ENCODE measurements around the gene CHMP4A. TPM values are rescaled to one million over a fixed set of nuclear protein-coding genes. Genes with fewer than 3 reads are reported as not detected.
A peak's percentile ranks its signal among the peaks of the same experiment; 100 is the strongest.

CHMP4A gene
- total and polyA plus RNA-seq, 2 of the 13 experiments (the other 11 are each of a cell fraction or from before 2014, with no cell fraction given) = 83.6 to 113 TPM

DNA sequence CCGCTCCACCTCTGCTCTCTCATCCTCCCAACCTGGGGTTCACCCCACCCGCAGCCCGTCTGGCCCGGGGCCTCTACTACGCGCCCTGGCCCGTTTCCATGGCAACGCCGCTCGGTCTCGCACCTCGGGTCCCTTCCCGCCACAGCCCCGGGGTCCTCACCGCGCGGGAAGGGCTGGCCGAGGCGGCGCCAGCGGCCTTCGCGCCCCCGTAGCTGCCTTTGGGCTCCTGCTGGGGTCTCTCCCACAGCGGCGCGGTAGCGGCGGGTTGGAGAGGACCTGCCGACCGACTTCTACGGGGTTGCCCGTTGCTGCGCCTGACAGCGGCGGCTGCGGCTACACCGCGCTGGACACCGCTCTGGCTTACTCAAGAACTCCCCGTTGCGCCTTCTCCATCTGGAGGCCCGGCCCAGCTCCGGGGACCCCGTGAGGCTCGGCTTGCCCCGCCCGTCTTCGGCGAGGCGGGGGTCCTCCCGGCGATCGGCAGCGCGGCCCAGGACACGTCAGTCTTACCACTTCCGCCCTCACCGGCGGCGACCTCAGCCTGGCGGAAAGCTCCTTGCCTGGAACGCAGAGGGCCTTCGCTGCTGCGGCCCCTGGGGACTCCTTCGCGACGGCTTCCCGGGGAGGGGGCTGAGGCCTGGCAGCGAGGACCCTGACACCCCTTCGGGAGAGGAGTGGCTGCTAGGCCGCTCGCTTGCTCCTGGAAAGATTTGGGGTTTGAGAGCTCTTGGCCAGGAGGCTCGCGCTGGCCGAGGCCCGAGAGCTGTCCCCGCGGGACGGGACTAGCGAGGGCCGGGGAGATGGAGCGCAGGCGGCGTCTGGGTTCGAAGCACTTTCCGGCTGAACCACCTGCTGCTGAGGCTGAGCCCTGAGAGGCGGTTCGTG lies 17.9 kb downstream of the CHMP4A start, which contains the start of gene TM9SF1 (continued):
- TF ChIP-seq, protein P1, sequence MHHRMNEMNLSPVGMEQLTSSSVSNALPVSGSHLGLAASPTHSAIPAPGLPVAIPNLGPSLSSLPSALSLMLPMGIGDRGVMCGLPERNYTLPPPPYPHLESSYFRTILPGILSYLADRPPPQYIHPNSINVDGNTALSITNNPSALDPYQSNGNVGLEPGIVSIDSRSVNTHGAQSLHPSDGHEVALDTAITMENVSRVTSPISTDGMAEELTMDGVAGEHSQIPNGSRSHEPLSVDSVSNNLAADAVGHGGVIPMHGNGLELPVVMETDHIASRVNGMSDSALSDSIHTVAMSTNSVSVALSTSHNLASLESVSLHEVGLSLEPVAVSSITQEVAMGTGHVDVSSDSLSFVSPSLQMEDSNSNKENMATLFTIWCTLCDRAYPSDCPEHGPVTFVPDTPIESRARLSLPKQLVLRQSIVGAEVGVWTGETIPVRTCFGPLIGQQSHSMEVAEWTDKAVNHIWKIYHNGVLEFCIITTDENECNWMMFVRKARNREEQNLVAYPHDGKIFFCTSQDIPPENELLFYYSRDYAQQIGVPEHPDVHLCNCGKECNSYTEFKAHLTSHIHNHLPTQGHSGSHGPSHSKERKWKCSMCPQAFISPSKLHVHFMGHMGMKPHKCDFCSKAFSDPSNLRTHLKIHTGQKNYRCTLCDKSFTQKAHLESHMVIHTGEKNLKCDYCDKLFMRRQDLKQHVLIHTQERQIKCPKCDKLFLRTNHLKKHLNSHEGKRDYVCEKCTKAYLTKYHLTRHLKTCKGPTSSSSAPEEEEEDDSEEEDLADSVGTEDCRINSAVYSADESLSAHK (CRISPR knock-in tag; IDR thresholded peaks at IDR 0.05; ENCODE audit: borderline replicate concordance) = peak; percentile 79; the same call in 1 of the 2 replicates
- TF ChIP-seq ZBTB8A (CRISPR knock-in tag; IDR thresholded peaks at IDR 0.05; ENCODE audit: borderline replicate concordance, low read depth) = peak; percentile 98
- TF ChIP-seq, protein P2, sequence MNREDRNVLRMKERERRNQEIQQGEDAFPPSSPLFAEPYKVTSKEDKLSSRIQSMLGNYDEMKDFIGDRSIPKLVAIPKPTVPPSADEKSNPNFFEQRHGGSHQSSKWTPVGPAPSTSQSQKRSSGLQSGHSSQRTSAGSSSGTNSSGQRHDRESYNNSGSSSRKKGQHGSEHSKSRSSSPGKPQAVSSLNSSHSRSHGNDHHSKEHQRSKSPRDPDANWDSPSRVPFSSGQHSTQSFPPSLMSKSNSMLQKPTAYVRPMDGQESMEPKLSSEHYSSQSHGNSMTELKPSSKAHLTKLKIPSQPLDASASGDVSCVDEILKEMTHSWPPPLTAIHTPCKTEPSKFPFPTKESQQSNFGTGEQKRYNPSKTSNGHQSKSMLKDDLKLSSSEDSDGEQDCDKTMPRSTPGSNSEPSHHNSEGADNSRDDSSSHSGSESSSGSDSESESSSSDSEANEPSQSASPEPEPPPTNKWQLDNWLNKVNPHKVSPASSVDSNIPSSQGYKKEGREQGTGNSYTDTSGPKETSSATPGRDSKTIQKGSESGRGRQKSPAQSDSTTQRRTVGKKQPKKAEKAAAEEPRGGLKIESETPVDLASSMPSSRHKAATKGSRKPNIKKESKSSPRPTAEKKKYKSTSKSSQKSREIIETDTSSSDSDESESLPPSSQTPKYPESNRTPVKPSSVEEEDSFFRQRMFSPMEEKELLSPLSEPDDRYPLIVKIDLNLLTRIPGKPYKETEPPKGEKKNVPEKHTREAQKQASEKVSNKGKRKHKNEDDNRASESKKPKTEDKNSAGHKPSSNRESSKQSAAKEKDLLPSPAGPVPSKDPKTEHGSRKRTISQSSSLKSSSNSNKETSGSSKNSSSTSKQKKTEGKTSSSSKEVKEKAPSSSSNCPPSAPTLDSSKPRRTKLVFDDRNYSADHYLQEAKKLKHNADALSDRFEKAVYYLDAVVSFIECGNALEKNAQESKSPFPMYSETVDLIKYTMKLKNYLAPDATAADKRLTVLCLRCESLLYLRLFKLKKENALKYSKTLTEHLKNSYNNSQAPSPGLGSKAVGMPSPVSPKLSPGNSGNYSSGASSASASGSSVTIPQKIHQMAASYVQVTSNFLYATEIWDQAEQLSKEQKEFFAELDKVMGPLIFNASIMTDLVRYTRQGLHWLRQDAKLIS (CRISPR knock-in tag; IDR thresholded peaks at IDR 0.05) = peak; percentile 91; the same call in 1 of the 2 replicates
- TF ChIP-seq, protein P3, sequence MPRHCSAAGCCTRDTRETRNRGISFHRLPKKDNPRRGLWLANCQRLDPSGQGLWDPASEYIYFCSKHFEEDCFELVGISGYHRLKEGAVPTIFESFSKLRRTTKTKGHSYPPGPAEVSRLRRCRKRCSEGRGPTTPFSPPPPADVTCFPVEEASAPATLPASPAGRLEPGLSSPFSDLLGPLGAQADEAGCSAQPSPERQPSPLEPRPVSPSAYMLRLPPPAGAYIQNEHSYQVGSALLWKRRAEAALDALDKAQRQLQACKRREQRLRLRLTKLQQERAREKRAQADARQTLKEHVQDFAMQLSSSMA (CRISPR knock-in tag; IDR thresholded peaks at IDR 0.05) = peak; percentile 97
- TF ChIP-seq THAP11 (CRISPR knock-in tag; IDR thresholded peaks at IDR 0.05) = peak; percentile 96
- TF ChIP-seq GATAD1 (CRISPR knock-in tag; IDR thresholded peaks at IDR 0.05) = peak; percentile 98
- TF ChIP-seq SOX5 (CRISPR knock-in tag; IDR thresholded peaks at IDR 0.05; ENCODE audit: borderline replicate concordance) = peak; percentile 55
- TF ChIP-seq, protein P4, sequence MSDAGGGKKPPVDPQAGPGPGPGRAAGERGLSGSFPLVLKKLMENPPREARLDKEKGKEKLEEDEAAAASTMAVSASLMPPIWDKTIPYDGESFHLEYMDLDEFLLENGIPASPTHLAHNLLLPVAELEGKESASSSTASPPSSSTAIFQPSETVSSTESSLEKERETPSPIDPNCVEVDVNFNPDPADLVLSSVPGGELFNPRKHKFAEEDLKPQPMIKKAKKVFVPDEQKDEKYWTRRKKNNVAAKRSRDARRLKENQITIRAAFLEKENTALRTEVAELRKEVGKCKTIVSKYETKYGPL (CRISPR knock-in tag; IDR thresholded peaks at IDR 0.05) = peak; percentile 87
- TF ChIP-seq ZNF883 (CRISPR knock-in tag; IDR thresholded peaks at IDR 0.05; ENCODE audit: not compliant biosample characterization) = peak; percentile 99
- no peak for TF ChIP-seq ZNF207 (IDR thresholded peaks at IDR 0.05; ENCODE audit: borderline replicate concordance)
- TF ChIP-seq ZNF383 (CRISPR knock-in tag; IDR thresholded peaks at IDR 0.05; ENCODE audit: borderline replicate concordance) = peak; percentile 99
- peak; percentile 99 for TF ChIP-seq ZNF879 (CRISPR knock-in tag; IDR thresholded peaks at IDR 0.05)
- peak; percentile 92 for TF ChIP-seq KDM5A (IDR thresholded peaks at IDR 0.05; ENCODE audit: borderline replicate concordance, low read length)
- TF ChIP-seq ZSCAN21 (CRISPR knock-in tag; IDR thresholded peaks at IDR 0.05; ENCODE audit: borderline replicate concordance) = peak; percentile 84; the same call in 1 of the 2 replicates
- peak; percentile 87; the same call in 1 of the 2 replicates for TF ChIP-seq MTA1 (CRISPR knock-in tag; IDR thresholded peaks at IDR 0.05; ENCODE audit: borderline replicate concordance)
- no peak for TF ChIP-seq RORA (CRISPR knock-in tag; IDR thresholded peaks at IDR 0.05)
- TF ChIP-seq, protein P5, sequence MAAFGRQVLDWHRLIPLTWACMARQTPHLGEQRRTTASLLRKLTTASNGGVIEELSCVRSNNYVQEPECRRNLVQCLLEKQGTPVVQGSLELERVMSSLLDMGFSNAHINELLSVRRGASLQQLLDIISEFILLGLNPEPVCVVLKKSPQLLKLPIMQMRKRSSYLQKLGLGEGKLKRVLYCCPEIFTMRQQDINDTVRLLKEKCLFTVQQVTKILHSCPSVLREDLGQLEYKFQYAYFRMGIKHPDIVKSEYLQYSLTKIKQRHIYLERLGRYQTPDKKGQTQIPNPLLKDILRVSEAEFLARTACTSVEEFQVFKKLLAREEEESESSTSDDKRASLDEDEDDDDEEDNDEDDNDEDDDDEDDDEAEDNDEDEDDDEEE (CRISPR knock-in tag; IDR thresholded peaks at IDR 0.05) = peak; percentile 99
- peak; percentile 62 for TF ChIP-seq NFYB (CRISPR knock-in tag; IDR thresholded peaks at IDR 0.05)
- TF ChIP-seq MATR3 (CRISPR knock-in tag; IDR thresholded peaks at IDR 0.05) = no peak
- no peak for TF ChIP-seq SUZ12 (IDR thresholded peaks at IDR 0.05; ENCODE audit: low read depth, low read length)

Measured in HepG2 (cell line).